ENCODE results near the gene PFDN4.
"Not testable (repeated sequence)": the region's sequence is repeated elsewhere in the genome, so short reads cannot be mapped to it uniquely, and the experiment has no call there.

The PFDN4 gene

GRCh38 chr20:54237116-54237943 lies 29.4 kb downstream of the PFDN4 start:
- TF ChIP-seq CTCF (IDR thresholded peaks at IDR 0.05; ENCODE audit: low read depth, low read length) (no peak), EZH2phosphoT487 (IDR thresholded peaks at IDR 0.05; ENCODE audit: low read depth) (no peak)

GRCh38 chr20:54244113-54244512 lies 36.2 kb downstream of the PFDN4 start:
- Histone ChIP-seq H3K27ac (ENCODE audit: low read length) (no peak overlapping the region), H2AFZ (ENCODE audit: low read depth, low read length) (no peak overlapping the region), H3K4me3 (ENCODE audit: low read length) (no peak overlapping the region), H3K9ac (ENCODE audit: low read length) (no peak overlapping the region), H3K27me3 (ENCODE audit: low read depth, low read length) (no peaks in the 10 kb centered on the region), H3K36me3 (replicated peaks; ENCODE audit: low read depth, low read length) (no peaks in the 10 kb centered on the region), H3K4me1 (ENCODE audit: low read length) (no peaks in the 10 kb centered on the region), H3K79me2 (ENCODE audit: low read length) (no peaks in the 10 kb centered on the region), H3K4me2 (ENCODE audit: low read length) (no peak overlapping the region), H3K9me3 (ENCODE audit: insufficient read depth, low read length) (no peaks in the 10 kb centered on the region), H4K20me1 (ENCODE audit: insufficient read depth, low read length) (no peaks in the 10 kb centered on the region)
- no peak for TF ChIP-seq EZH2phosphoT487 (IDR thresholded peaks at IDR 0.05; ENCODE audit: low read depth)
- no peak for TF ChIP-seq CTCF (IDR thresholded peaks at IDR 0.05; ENCODE audit: low read depth, low read length)

More at GRCh38 chr20:54237116-54237943, 29.4 kb downstream of the PFDN4 start:
- Histone ChIP-seq H4K20me1 (ENCODE audit: insufficient read depth, low read length) (no peaks in the 10 kb centered on the region), H3K4me3 (ENCODE audit: low read length) (no peak overlapping the region), H3K4me2 (ENCODE audit: low read length) (no peak overlapping the region), H3K9ac (ENCODE audit: low read length) (no peak overlapping the region), H3K27me3 (ENCODE audit: low read depth, low read length) (peaks cover 9% of the 10 kb centered on the region), H3K4me1 (ENCODE audit: low read length) (no peaks in the 10 kb centered on the region), H3K79me2 (ENCODE audit: low read length) (no peaks in the 10 kb centered on the region), H3K27ac (ENCODE audit: low read length) (no peak overlapping the region), H3K36me3 (replicated peaks; ENCODE audit: low read depth, low read length) (peaks cover 4% of the 10 kb centered on the region), H3K9me3 (ENCODE audit: insufficient read depth, low read length) (0 out of 2 replicates have a peak, but pooled peaks cover 5% of the 10 kb centered on the region), H2AFZ (ENCODE audit: low read depth, low read length) (no peak overlapping the region)

- not testable (repeated sequence) for H3K27ac ChIP-seq (ENCODE audit: low read length); H3K27me3 ChIP-seq (ENCODE audit: low read depth, low read length)
These were observed 40.8 kb downstream of the PFDN4 start for GRCh38 chr20:54248705-54249104.

GRCh38 chr20:54250691-54251090 lies 42.8 kb downstream of the PFDN4 start:
- Histone ChIP-seq H3K9me3 (ENCODE audit: insufficient read depth, low read length) (no peaks in the 10 kb centered on the region), H3K9ac (ENCODE audit: low read length) (no peak overlapping the region), H3K27ac (ENCODE audit: low read length) (no peak overlapping the region), H3K36me3 (replicated peaks; ENCODE audit: low read depth, low read length) (no peaks in the 10 kb centered on the region), H3K27me3 (ENCODE audit: low read depth, low read length) (no peaks in the 10 kb centered on the region), H3K4me1 (ENCODE audit: low read length) (no peaks in the 10 kb centered on the region), H2AFZ (ENCODE audit: low read depth, low read length) (no peak overlapping the region), H4K20me1 (ENCODE audit: insufficient read depth, low read length) (no peaks in the 10 kb centered on the region), H3K4me3 (ENCODE audit: low read length) (no peak overlapping the region), H3K79me2 (ENCODE audit: low read length) (no peaks in the 10 kb centered on the region), H3K4me2 (ENCODE audit: low read length) (no peak overlapping the region)
- no peak for TF ChIP-seq EZH2phosphoT487 (IDR thresholded peaks at IDR 0.05; ENCODE audit: low read depth)
- TF ChIP-seq CTCF (IDR thresholded peaks at IDR 0.05; ENCODE audit: low read depth, low read length), result no peak

More at GRCh38 chr20:54248705-54249104, 40.8 kb downstream of the PFDN4 start:
- not testable (repeated sequence) for H3K36me3 ChIP-seq (replicated peaks; ENCODE audit: low read depth, low read length); H3K4me1 ChIP-seq (ENCODE audit: low read length); H3K4me3 ChIP-seq (ENCODE audit: low read length); H4K20me1 ChIP-seq (ENCODE audit: insufficient read depth, low read length); H2AFZ ChIP-seq (ENCODE audit: low read depth, low read length); H3K4me2 ChIP-seq (ENCODE audit: low read length); H3K9ac ChIP-seq (ENCODE audit: low read length); H3K79me2 ChIP-seq (ENCODE audit: low read length); H3K9me3 ChIP-seq (ENCODE audit: insufficient read depth, low read length)

Data from OCI-LY3 (cell line).